GM06990 (cell line): ENCODE data around the gene KMT2C.

Source experiments
- DNase-seq: peaks from one replicate; pipeline ENCODE4 v3.0.0-alpha.2; 2011; ENCODE audit not compliant: insufficient read length; ENCODE audit errors: extremely low read depth
- H3K27me3 ChIP-seq: replicated peaks from 2 replicates; pipeline ENCODE4 v1.6.0; 2011; ENCODE audit warnings: low read length; ENCODE audit not compliant: control insufficient read depth, insufficient read depth
- H3K36me3 ChIP-seq: 2 replicates; pipeline ENCODE4 v1.5.1; 2011; ENCODE audit warnings: low read length; ENCODE audit not compliant: control insufficient read depth, insufficient read depth
- H3K4me3 ChIP-seq: replicated peaks from 2 replicates; pipeline ENCODE4 v1.5.1; 2011; ENCODE audit warnings: low read depth, mild to moderate bottlenecking, control low read depth, low read length
- CTCF ChIP-seq: IDR thresholded peaks from 2 replicates; pipeline ENCODE4 v1.5.1; 2011; ENCODE audit warnings: low read length, control low read depth, mild to moderate bottlenecking, inconsistent platforms; ENCODE audit not compliant: insufficient read depth, poor library complexity, severe bottlenecking

KMT2C gene

GRCh38 chr7:152130658-152131590 is 304.9 kb downstream of the KMT2C start:
- H3K27me3 ChIP-seq: no peaks in the 10 kb centered on the region
- H3K36me3 ChIP-seq: peaks cover 30% of the 10 kb centered on the region
- TF ChIP-seq CTCF: no peak
- H3K4me3 ChIP-seq: no peak overlapping the region
- DNase-seq: no peak

- DNase-seq: no peak
- H3K4me3 ChIP-seq: no peak overlapping the region
- peaks cover 30% of the 10 kb centered on the region for H3K36me3 ChIP-seq
- H3K27me3 ChIP-seq: no peaks in the 10 kb centered on the region
- TF ChIP-seq CTCF: no peak
Measured at GRCh38 chr7:152129682-152130081, 306.1 kb downstream of the KMT2C start.

GRCh38 chr7:152128741-152129461 is 306.9 kb downstream of the KMT2C start:
- peaks cover 29% of the 10 kb centered on the region for H3K36me3 ChIP-seq
- no peak overlapping the region for H3K4me3 ChIP-seq
- no peak for DNase-seq
- no peaks in the 10 kb centered on the region for H3K27me3 ChIP-seq
- TF ChIP-seq CTCF: no peak

GRCh38 chr7:152128252-152128651 is 307.6 kb downstream of the KMT2C start:
- H3K36me3 ChIP-seq: peaks cover 28% of the 10 kb centered on the region
- no peak overlapping the region for H3K4me3 ChIP-seq
- no peaks in the 10 kb centered on the region for H3K27me3 ChIP-seq
- TF ChIP-seq CTCF: no peak
- DNase-seq: no peak

GRCh38 chr7:152127229-152127628 is 308.6 kb downstream of the KMT2C start:
- Histone ChIP-seq H3K27me3 (no peaks in the 10 kb centered on the region), H3K36me3 (peaks cover 27% of the 10 kb centered on the region), H3K4me3 (no peak overlapping the region)
- DNase-seq: no peak
- no peak for TF ChIP-seq CTCF
